ENCODE results near the gene NUBPL. TPM values are rescaled to one million over a fixed set of nuclear protein-coding genes. Genes with fewer than 3 reads are reported as not detected.
"Not testable (repeated sequence)": the region's sequence is repeated elsewhere in the genome, so short reads cannot be mapped to it uniquely, and the experiment has no call there.

The NUBPL gene
- total RNA-seq, 1 experiment from 2014 or later = 11.6 TPM

GRCh38 chr14:31705731-31706130 is 144.5 kb downstream of the NUBPL start:
- Mint-ChIP-seq H3K4me1 (peaks cover 18% of the 10 kb centered on the region), H3K27ac (no peak overlapping the region), H3K36me3 (peaks cover 69% of the 10 kb centered on the region), H3K9me3 (peaks cover 72% of the 10 kb centered on the region), H3K27me3 (ENCODE audit: low read depth) (peaks cover 3% of the 10 kb centered on the region), H3K4me3 (no peak overlapping the region)
- no peak for TF ChIP-seq ATF3 (CRISPR knock-in tag; conservative IDR thresholded peaks at IDR 0.05)
- TF ChIP-seq NFATC4 (CRISPR knock-in tag; IDR thresholded peaks at IDR 0.05) = no peak
- TF ChIP-seq NR2C2 (CRISPR knock-in tag; IDR thresholded peaks at IDR 0.05) = no peak
- TF ChIP-seq RELA (CRISPR knock-in tag; IDR thresholded peaks at IDR 0.05; ENCODE audit: borderline replicate concordance) = no peak
- no peak for TF ChIP-seq HMGA2 (CRISPR knock-in tag; IDR thresholded peaks at IDR 0.05)
- no peak for TF ChIP-seq ZNF263 (CRISPR knock-in tag; IDR thresholded peaks at IDR 0.05; ENCODE audit: low read depth)
- TF ChIP-seq ATF1 (CRISPR knock-in tag; IDR thresholded peaks at IDR 0.05) = no peak
- CTCF ChIA-PET = no interaction called here
- POLR2A ChIA-PET = no interaction called here
- ATAC-seq = no peak
- DNase-seq (ENCODE audit: low spot score) = no peak

GRCh38 chr14:31708661-31709060 is 147.5 kb downstream of the NUBPL start:
- peaks cover 32% of the 10 kb centered on the region for H3K4me1 Mint-ChIP-seq
- CTCF ChIA-PET; H3K27me3 Mint-ChIP-seq (ENCODE audit: low read depth); H3K27ac Mint-ChIP-seq; POLR2A ChIA-PET; H3K4me3 Mint-ChIP-seq; ATAC-seq; DNase-seq (ENCODE audit: low spot score): not testable (repeated sequence)
- H3K36me3 Mint-ChIP-seq = peaks cover 56% of the 10 kb centered on the region
- peaks cover 59% of the 10 kb centered on the region for H3K9me3 Mint-ChIP-seq

GRCh38 chr14:31712244-31713127 is 151.3 kb downstream of the NUBPL start:
- no peak overlapping the region for H3K4me3 Mint-ChIP-seq
- peaks cover 18% of the 10 kb centered on the region for H3K36me3 Mint-ChIP-seq
- H3K9me3 Mint-ChIP-seq = peaks cover 29% of the 10 kb centered on the region
- no peak overlapping the region for H3K27ac Mint-ChIP-seq
- no peak for ATAC-seq
- no peak for DNase-seq (ENCODE audit: low spot score)
- H3K27me3 Mint-ChIP-seq (ENCODE audit: low read depth) = peaks cover 3% of the 10 kb centered on the region
- CTCF ChIA-PET = interaction anchor here (0.5 kb wide), 1 partner anchor 295 kb away, joined by 4 read pairs; no protein-coding TSS in a partner anchor
- POLR2A ChIA-PET = no interaction called here
- peaks cover 40% of the 10 kb centered on the region for H3K4me1 Mint-ChIP-seq
- no peak for TF ChIP-seq NFE2L1 (CRISPR knock-in tag; IDR thresholded peaks at IDR 0.05)
- no peak for TF ChIP-seq ELF4 (CRISPR knock-in tag; IDR thresholded peaks at IDR 0.05; ENCODE audit: low read depth)
- TF ChIP-seq USF2 (CRISPR knock-in tag; IDR thresholded peaks at IDR 0.05) = no peak
- TF ChIP-seq MYBL2 (CRISPR knock-in tag; IDR thresholded peaks at IDR 0.05) = no peak
- TF ChIP-seq E2F4 (CRISPR knock-in tag; IDR thresholded peaks at IDR 0.05; ENCODE audit: borderline replicate concordance, low read depth) = no peak
- TF ChIP-seq ZNF425 (CRISPR knock-in tag; conservative IDR thresholded peaks at IDR 0.05) = no peak
- TF ChIP-seq E2F1 (CRISPR knock-in tag; IDR thresholded peaks at IDR 0.05) = no peak
- TF ChIP-seq AFF4 (CRISPR knock-in tag; IDR thresholded peaks at IDR 0.05; ENCODE audit: borderline replicate concordance) = no peak
- TF ChIP-seq ZNF671 (CRISPR knock-in tag; IDR thresholded peaks at IDR 0.05) = no peak
- no peak for TF ChIP-seq MLX (CRISPR knock-in tag; IDR thresholded peaks at IDR 0.05)
- TF ChIP-seq ERG (CRISPR knock-in tag; IDR thresholded peaks at IDR 0.05) = no peak
- no peak for TF ChIP-seq ZNF423 (CRISPR knock-in tag; IDR thresholded peaks at IDR 0.05)

All from WTC11 (cell line).